ENCODE results near the gene CEP126.

Gene CEP126

DNA sequence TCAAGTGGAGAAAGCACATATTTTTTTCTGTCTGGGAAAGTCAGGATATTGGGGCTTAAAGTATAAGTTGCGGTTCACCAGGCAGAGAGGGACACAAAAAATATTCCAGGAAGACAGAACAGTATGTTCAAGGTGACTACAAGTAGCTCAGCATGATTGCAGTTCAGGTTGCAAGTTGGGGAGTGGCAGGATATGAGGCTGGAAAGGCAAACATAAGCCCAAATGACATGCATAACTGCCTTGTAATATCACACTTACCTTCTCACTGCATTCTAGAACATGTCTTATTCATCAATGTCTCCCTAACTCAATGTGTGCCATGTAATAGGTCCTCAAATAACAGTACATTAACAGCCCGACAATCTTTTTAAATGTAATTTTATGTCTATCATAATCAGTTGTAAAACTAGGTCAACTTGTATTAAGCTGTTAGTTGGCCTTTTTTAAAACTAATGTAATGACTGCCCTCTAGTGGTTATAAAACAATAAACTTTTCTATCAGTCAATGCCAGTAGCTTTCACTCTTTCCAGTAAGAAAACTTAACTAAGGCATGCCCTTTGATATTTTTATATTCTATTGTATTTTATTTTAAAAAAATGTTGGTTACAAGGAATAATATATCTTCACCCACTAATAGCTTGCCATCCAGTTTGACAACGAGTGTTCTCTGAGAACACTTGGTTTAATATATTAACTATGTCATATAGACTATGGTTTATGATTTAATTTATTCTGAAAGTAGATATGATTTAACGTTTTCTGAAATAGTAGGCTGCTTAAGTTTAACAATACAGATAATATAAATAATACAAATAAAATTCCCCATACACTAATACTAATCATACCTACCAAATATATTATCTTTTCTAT, 93.0 kb downstream of the CEP126 start:
- no peak for DNase-seq (ENCODE audit: low read depth in 1 of 2, low spot score in 1 of 2)

GRCh38 chr11:102010776-102011494, 96.1 kb downstream of the CEP126 start:
- DNase-seq (ENCODE audit: low read depth in 1 of 2, low spot score in 1 of 2): no peak

DNA sequence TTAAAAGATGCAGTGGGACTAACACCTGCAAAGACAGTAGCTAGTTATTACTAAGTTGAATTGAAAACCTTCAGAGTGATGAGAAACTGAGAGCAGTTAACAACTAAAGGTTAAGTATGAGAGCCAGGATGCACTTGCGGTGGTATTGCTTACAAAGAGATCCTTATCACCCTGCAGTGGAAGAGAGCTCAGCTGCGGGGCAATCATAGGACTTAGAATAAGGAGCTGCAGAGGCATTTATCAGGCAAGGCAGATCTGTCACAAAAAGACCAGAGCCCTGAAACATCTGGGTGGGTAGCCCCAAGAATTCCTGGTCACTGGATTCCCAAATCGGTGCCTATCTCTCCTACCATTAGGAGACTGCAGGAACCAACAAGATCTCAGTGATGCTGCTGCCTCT, 98.1 kb downstream of the CEP126 start:
- no peak for DNase-seq (ENCODE audit: low read depth in 1 of 2, low spot score in 1 of 2)

DNA sequence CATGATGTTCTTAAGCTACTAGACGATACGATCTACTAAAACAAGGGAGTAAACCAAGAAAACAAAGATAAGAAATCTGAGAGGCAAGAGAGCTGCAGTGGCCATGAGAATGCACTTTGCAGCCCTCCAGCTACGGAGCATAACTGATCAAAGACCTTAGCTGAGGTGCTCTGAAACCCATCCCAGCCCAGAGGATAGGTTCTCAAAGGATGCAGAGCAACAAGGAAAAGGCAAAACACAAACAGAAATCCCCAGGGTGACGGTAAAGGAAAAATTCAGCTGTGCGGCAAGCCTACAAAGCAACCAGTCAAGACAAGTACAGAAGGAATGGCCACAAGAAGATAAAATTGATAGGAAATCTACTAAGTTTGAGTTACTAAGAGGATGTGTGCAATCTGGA, 99.9 kb downstream of the CEP126 start:
- no peak for DNase-seq (ENCODE audit: low read depth in 1 of 2, low spot score in 1 of 2)

GRCh38 chr11:102017026-102017425, 102.2 kb downstream of the CEP126 start:
- no peak for DNase-seq (ENCODE audit: low read depth in 1 of 2, low spot score in 1 of 2)

DNA sequence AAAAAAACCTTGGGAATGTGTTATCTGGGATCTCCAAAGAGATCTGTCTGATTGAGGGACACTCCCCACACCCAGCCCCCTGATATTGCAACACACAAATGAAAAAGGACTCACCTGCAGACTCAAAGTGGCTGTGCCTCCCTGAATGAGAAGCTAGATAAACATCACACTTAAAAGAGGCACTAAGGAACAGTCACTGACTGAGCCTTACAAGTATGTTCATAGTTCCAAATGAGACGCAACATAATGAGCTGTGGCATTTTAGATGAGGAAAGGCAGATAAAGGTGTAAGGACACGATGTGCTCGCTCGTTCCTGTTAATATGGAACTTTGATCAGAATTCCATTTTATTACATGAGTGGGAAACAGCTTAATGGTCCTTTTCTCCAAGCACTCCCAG, 111.4 kb downstream of the CEP126 start:
- no peak for DNase-seq (ENCODE audit: low read depth in 1 of 2, low spot score in 1 of 2)

DNA sequence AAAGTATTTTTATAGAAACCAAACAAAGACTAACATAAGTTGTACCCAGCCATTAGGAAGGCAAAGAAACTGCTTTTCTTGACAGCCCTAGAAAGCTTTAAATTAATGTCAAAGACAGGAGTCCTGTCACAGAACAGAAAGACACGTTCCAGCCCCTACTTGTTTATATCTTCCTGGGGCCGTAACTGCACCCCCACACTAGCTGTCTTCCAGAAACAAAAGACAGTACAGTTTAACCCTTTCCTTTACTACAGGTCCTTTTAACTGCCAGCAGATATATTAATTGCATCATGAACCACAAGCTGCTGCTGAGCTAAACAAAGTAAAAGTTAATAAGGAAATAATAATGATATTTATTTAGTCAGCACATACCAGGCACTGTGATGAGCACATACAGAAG, 112.1 kb downstream of the CEP126 start:
- DNase-seq (ENCODE audit: low read depth in 1 of 2, low spot score in 1 of 2): no peak

DNA sequence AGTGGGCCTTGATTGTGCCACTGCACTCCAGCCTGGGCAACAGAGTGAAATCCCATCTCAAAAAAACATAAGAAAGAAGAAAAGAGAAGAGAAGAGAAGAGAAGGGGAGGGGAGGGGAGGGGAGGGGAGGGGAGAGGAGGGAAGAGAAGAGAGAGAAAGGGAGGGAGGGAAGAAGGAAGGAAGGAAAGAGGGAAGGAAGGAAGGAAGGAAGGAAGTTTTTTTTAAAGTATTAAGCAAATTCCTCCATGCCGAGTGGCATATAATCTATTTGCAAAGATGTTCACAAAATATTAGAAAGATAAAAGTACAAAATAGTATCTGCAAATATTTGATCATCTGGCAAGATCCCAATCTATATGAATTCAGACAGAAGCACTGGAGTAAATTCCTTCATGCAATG, 121.9 kb downstream of the CEP126 start:
- DNase-seq (ENCODE audit: low read depth in 1 of 2, low spot score in 1 of 2): no peak

DNA sequence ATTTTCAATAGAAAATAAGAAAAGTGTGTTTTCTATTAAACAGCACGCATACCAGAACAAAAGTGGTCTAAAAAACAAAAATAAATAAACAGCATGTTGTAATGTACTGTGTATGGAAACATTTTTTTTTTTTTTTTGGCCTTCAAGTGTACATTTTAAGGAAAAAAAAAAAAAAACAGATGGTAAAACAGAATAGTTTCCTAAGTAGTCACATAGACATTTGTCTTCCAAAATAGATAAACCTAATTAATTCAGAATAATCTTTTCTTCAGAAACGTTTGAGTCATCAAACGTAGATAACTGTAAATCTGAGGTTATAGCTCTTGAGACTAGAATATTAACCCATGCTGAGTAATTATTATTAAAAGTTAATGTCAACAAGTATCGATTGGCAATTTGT, 132.0 kb downstream of the CEP126 start:
- DNase-seq (ENCODE audit: low read depth in 1 of 2, low spot score in 1 of 2): no peak

- DNase-seq (ENCODE audit: low read depth in 1 of 2, low spot score in 1 of 2): peak; percentile 2 to 29
Observed at GRCh38 chr11:102047305-102047924, 132.6 kb downstream of the CEP126 start, which contains the start of gene CFAP300. Gene CFAP300, plus strand, starts transcription at chr11:102047437. Its CDS starts 34 bp downstream, at chr11:102047471.

Data from activated CD4-positive, alpha-beta T cell treated with anti-CD3 and anti-CD28 coated beads, Interleukin-2, amount 50 U/mL, for 24 hours (primary cell).